CMK (cell line): ENCODE data around the gene SV2B.
"Not testable (repeated sequence)": the region's sequence is repeated elsewhere in the genome, so short reads cannot be mapped to it uniquely, and the experiment has no call there.

Experiments
- DNase-seq: peaks from one replicate; pipeline ENCODE4 v3.0.0-alpha.2; 2010; ENCODE audit warnings: low read depth

The SV2B gene

DNA sequence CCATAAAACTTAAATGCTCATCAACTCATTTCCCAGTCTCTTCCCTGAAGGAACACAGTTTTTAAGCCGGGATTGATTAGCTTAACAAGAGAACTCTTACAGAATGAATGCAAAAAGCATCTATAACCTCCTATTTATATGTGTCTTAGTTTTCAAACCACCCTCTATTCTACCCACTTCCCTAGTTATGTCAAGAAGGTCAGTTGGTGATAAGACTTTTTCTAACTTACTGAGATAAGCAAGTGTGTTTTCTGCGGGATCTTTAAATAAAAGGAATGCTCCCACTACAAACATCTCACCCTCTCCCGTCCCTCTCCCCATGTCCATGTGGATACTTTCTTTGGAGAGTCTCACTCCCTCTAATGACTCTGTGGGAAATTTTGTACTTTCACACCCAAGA, 218.5 kb downstream of the SV2B start:
- peak; percentile 68 for DNase-seq

DNA sequence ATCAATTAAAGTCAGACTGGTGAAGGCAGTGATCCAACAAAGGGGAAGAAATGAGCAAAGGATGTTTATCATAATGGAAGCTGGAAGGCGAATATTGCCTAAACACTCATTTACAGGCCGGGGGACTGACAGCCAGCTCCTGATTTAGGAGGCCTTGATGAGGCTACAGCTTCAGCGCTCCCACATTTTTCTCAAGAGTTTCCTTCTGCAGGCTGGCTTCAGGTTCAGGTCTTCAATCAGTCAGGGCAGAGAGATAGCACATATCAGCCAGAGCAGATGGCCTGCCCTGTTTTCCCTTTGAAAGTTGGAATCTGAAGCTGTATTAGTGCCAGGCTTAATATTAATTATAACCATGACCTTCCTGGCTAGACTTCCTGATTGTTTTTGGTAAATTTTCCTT, 218.9 kb downstream of the SV2B start:
- peak; percentile 88 for DNase-seq

DNA sequence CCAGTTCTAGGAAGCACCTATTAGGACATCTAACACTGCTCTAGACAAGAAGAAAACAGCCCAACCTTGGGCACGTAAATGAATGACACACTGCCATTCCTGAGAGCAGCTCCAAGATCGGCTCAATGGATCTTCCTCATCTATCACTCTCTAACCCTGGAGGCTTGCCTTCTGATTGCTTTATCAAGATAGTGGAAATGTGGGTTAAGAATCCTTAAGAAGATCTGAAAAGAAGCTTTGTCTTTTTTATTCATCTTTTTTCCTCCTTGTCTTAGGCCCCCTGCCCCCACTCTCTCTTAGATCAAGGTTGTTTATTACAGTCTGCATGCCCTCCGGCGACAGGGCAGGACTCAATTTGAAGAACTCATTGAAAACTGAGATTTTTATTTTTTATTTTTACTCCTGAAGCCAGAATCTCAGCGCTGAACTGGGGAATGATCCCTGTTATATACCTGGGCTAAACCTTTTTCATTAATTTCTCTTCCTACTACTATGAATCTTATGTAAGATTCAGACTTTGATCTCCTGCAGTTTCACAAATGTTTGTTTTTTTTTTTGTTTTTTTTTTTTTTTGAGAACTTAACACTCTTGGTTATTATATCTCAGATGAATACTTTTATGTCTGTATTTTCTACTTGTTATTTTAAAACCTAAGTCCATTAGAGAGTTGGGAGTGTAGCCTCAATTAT, 219.5 kb downstream of the SV2B start:
- DNase-seq, result no peak

- no peak for DNase-seq
Measured at GRCh38 chr15:91320101-91320500, 220.0 kb downstream of the SV2B start.

- DNase-seq, result no peak
Measured at GRCh38 chr15:91329914-91330313, 229.9 kb downstream of the SV2B start.

- no peak for DNase-seq
Measured at GRCh38 chr15:91331581-91331980, 231.5 kb downstream of the SV2B start.

GRCh38 chr15:91335702-91336101, 235.6 kb downstream of the SV2B start:
- DNase-seq, result no peak

DNA sequence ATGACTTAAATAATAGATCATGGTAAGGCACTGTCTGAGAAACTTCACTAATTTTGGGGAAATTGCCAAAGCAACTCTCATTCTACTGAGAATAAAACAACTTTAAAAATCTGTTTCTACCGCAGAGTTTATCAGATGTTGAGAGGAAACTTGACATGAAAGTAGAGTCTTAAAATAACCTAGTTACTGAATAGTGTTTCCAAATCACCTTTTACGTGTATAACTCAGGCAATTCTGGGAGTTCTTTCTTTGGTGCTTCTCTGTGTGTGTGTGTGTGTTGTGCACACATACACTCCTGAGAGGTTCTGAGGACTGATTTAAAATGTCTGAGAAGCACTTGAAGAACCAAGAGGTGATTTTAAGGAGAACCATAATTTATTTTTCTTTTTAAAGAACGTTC, 236.6 kb downstream of the SV2B start:
- DNase-seq, result no peak

DNA sequence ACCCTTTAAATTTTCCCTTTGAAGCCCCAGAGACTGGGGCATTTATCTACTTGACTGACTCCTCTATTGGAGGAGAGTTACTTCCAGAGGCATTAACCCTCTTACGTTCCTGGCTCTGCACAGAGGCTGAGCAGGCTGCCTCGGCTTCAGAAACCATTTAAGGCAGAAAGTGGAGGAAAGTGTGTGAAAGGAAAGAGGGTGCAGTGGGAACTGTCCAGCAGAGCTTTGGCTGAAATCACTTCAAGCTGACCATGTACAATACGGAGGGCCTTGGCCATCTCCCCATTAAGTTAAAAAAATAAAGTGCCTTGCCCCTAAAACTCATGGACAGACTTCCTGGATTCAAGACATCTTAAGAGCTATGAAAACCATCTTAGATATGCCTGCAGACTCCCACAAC, 238.7 kb downstream of the SV2B start:
- DNase-seq, result no peak

DNA sequence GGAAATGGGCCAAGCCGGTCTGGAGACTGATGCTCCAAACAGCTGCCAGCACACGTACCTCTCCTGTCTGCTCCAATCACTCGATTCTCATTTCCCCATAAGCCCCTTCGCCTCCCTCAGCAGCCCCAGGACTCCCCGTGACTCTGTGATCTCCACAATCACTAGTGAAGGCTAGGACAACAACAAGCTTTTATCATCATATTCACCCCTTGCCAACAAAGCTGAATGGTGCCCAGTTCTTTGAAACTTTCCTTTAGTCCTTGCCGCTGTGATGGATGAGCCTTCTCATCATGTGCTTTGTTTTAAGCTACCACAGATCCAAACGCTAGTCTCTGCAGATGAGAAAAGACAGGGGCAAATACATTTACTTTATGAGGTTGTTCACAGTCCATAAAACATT, 242.0 kb downstream of the SV2B start:
- no peak for DNase-seq

DNA sequence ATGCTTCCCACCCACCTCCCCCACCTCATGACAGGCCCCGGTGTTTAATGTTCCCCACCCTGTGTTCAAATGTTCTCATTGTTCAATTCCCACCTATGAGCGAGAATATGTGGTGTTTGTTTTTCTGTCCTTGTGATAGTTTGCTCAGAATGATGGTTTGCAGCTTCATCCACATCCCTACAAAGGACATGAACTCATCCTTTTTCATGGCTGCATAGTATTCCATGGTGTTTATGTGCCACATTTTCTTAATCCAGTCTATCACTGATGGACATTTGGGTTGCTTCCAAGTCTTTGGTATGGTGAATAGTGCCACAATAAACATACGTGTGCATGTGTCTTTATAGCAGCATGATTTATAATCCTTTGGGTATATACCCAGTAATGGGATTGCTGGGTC, 244.9 kb downstream of the SV2B start:
- DNase-seq, result not testable (repeated sequence)

- DNase-seq, result no peak
Measured at GRCh38 chr15:91345736-91346135, 245.7 kb downstream of the SV2B start.

DNA sequence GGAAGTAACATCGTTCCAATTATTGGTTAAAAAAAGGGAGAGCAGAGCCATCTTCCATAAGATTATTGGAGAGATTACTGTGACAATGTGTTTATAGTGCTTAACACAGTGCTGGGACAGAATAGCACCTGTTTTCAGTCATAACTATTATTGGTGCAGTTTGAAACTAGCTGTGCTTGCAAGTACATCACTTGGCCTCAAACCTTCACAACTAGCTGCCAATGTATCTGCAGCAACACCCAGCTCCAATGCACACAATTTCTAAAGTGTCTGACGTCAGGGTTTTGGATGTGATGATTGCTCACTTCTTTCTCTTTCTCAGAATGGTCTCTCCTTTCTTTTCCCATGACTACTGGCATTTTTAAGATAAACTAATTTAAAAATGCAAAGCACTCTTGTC, 246.2 kb downstream of the SV2B start:
- no peak for DNase-seq

- no peak for DNase-seq
Measured at GRCh38 chr15:91348752-91349500, 248.9 kb downstream of the SV2B start.
